Left forelimb (tissue), 1 donor: Measurements from ENCODE around the gene NEMP1.

Experiments
- DNase-seq: peaks from one replicate; pipeline ENCODE4 v3.0.0-alpha.2; 2018; ENCODE audit warnings: low spot score

Gene NEMP1

DNA sequence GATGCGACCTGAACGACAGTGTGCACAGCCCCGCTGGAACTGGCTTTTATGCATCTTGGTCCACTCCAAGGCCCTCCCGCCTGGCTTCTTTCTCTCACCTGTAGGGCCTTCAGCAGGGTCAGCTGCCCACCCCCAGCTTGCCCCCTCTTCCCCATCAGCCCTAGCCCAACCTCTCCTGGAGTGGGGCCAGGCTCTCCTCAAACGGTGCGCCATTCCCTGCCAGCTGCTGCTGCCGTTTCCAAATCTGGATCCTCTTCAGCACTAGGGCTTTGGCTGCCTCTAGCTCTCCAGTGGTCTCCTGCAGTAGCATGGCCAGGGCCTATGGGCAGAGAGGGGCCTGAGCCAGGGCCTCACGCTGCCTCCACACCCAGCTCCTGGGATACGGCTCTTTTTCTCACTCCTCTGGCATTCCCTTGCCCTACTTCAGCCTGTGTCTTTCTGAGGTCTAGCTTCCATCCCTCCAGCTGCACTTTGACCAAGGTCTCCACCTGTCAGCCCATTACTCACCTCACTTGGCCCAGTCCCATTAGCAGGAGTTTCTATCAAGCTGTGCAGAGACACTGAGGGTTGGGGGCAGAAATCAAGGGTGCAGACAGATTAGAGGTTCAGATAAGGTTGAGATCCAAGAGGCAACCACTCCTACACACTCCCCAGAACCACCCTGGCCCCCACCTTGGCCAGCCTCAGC lies 27.6 kb upstream of the NEMP1 start:
- DNase-seq, result no peak

GRCh38 chr12:57105011-57105753 lies 26.6 kb upstream of the NEMP1 start:
- DNase-seq, result no peak

- no peak for DNase-seq
Measured at GRCh38 chr12:57104292-57104910, 25.8 kb upstream of the NEMP1 start.

DNA sequence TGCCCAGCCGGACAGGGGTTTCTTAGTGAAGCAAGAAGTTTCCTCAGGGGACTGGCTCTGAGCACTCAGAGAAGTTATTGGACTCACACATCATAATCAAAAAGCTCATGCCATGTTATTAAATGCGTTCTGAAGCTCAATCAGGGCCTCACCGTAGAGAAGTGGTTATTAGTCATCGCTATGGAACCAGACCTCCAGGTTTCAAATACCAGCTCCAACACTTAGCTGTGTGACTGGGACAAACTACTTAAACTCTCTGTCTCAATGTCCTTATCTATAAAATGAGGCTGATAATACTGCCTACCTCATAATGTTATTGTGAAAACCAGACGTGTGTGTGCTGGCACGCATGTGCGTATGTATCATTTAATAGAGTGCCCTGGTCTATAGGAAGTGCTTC lies 25.3 kb upstream of the NEMP1 start:
- DNase-seq, result no peak

DNA sequence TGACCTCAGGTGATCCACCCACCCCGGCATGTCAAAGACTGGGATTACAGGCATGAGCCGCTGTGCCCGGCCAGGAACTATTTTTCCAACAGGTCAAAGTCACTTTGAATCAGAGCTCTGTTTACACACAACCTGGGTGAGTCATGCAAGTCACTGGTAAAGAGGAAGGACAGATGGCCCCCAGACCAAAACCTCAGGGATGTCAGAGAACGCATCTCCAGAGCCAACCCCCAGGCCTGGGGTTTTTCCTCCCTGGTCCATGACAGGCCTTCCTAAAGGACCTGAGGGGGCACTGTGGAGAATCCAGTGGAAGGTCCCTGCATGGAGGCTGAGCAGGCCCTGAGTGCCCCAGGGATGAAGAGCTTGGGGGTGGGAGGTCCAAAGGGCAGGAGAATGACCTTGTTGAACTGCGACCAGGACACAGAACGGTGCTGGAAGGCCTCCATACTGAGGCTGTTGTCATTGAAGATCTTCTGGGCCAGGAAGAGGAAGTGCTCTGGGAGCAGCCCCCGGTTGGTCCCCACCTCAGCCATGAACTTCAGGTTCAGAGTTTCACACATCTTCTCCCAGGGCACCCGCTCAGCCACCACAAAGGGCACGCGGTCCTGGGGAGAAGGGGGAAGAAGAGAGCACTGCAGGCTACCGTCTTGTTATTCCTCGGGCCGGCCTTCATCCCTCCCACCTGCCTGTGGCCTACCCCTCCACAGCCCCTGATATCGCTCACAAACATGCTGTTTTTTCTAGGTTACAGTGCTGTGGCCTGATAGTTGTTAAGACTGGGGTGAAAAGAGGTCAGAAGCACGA lies 23.5 kb upstream of the NEMP1 start:
- DNase-seq, result no peak

GRCh38 chr12:57099766-57100165 lies 21.2 kb upstream of the NEMP1 start:
- no peak for DNase-seq

GRCh38 chr12:57099047-57099714 lies 20.6 kb upstream of the NEMP1 start:
- DNase-seq, result no peak

DNA sequence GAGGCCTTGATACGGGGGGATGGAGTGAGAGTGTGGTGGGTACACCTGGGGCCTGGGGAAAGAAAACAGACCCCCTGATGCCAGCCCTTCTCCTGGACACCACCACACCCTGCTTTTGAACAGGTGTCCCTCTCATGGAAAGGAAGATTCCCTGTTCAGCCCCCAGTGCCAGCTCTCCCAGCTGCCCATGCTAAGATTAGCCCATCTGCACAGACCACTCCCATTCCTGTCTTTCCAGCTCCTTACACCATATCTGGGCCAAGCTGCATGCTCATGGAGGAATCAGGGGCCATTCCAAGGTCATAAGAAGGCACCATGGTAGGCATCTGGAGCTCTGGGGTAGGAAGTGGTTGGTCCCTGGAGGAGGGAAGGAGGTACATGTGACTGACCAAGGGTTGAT lies 20.0 kb upstream of the NEMP1 start:
- no peak for DNase-seq

DNA sequence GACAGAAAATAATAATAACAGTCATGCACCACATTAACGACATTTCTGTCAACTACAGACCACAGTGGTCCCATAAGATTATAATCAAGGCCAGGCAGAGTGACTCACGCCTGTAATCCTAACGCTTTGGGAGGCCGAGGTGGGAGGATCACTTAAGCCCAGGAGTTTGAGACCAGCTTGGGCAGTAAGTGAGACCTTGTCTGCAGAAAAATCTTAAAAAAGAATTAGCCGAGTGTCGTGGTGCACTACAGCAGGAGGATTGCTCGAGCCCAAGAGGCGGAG lies 18.9 kb upstream of the NEMP1 start:
- DNase-seq, result no peak

DNA sequence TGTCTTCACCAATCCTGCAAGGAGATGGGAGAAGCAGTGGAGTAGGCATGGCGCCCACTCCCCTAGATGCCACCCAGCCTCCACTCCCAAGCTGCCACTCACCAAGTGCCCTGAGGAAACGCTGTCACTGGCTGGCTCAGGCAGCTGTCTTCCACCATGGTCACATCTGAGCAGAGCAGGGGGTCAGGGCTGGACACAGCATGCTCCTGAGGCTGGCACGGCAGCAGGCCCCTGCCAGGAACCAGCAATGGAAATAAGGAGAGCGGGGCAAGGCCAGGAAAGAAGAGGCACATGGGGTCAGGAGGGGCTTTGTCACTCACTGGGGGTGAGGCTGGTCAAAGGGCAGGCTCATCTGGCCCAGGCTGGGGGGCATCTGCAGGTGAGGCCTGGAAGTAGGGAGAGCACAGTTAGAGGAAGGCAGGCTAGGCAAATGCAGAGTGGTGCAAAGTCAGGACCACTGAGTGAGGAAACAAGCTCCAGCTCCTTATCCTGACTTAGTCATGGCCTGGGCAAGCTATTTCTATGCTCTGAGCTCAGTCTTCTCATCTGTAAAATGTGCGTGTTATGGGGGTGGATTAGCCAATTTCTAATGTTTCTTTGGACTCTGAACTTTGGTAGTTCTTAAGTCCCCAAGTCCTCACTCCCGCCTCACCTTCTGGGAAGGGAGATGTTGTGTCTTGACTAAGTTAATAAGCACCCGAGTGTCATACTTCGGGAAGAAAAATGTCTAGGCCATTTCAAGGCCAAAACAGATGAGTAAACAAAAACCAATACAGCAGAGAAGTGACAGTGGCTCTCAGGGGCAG lies 18.4 kb upstream of the NEMP1 start:
- no peak for DNase-seq

DNA sequence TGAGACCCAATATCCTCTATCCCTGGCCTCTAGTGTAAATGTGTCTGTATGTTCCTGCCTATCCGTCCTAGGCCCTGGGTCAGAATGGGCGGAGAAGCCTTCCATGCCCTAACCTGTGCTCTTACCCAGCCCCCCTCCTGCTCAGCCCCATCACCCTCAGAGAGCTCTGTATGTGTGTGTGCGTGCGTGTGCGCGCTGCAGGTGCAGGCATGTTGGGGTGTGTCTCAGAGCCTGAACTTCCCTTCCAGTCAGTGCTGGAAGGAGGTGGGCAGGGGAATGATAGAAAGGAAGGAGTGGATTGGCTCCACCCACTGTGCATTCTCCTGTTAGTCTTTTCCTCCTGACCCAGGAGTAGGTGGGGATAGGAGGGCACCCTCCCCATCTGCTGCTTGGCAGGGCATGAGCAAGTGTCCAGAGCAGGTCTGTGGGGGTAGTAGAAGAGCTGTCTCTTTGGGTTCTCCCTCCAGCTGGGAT lies 17.5 kb upstream of the NEMP1 start:
- DNase-seq, result no peak

DNA sequence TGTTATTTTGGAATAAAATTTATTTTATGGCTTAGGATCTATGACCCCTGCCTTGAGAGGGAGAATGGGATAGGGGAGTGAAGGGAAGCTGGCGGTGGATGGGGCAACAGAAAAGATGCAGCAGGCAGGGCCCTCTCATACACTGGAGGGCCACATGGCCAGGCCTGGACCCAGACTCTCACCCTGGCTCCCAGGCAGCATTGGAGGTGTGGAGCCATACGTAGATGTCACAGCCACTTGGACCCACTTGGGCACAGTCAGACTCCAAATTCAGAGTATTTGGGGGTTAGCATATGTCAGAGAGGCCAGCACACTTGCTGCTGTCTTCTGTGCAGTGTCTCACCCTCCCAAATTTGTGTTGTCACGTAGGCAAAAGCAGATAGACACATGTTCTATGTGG lies 16.8 kb upstream of the NEMP1 start:
- no peak for DNase-seq

GRCh38 chr12:57094208-57095160 lies 15.9 kb upstream of the NEMP1 start:
- DNase-seq, result no peak

DNA sequence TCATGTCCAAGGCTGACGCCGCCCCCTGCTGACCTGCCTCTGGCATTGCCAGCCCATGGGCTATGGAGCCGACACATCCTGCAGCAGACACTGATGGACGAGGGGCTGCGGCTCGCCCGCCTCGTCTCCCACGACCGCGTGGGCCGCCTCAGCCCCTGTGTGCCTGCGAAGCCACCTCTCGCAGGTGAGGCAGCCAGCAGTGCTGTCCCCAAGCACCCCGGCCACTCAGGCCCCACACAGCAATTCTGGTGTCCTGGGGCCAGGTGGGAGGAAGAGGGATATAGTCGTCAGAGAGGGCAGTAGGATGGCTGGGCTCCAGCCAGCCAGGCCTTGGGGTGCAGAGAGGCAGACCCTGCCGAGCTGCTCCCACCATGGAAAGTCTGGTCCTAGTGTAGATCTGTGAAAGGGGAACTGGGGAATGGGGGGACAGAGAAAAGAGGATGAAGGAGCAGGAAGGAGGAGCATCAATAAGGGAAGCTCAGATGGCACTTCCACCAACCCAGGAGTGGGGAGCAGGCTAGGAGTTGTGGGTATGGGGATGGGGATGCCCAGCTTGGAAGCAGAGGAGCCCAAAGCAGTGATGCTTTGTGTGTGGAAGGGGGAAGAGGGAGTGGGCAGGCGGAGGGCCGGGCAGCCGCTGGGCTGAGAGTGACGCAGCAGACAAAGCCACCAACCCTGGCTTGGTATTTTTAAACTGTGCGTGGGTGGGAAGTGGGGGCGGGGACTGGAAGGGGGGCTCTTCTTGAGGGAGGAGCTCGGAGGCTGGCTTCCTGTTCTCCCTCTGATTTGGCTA lies 15.0 kb upstream of the NEMP1 start:
- no peak for DNase-seq

GRCh38 chr12:57092876-57093414 lies 14.4 kb upstream of the NEMP1 start:
- peak; percentile 65 for DNase-seq

DNA sequence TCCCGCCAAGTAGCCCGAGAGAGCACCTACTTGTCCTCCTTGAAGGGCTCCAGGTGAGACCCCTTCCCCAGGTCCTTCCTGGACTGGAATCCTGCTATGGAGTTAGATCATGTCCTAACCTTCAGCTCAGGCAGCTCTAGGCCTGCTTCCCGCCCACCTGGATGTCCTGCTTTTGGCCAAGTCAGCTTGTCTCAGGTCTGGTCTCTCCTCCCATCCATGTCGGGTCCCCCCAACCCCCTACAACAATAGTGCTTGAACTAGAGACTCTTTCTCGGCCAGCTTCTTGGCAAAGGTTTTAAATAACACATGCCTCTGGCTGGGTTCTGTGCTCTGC lies 13.9 kb upstream of the NEMP1 start:
- no peak for DNase-seq

DNA sequence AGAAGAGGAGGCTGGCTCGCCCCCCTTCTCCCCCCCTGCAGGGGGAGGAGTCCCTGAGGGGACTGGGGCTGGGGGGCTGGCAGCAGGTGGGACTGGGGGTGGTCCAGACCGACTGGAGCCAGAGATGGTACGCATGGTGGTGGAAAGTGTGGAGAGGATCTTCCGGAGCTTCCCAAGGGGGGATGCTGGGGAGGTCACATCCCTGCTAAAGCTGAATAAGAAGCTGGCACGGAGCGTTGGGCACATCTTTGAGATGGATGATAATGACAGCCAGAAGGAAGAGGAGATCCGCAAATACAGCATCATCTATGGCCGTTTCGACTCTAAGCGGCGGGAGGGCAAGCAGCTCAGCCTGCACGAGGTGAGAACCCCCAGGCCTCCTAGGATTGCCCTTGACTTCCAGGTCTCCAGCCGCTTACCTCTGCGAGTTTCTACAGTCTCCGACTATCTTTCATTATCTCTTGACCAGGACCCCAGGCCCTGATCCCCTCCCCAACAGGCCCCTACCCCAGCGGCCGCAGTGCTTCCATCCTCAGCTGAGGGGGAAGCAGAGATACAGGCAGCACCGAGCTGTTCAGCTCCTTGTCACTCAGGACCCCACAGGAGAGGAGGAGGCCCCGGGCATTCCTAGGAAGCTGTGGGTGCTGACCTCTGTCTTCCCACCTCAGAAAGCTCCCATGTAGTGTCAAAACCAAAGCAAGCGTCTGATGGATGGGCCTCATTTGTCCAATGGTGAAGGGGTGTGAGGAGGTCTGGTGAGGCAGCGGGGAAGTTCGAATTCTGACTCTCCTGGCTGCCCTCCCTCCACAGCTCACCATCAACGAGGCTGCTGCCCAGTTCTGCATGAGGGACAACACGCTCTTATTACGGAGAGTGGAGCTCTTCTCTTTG lies 13.3 kb upstream of the NEMP1 start:
- peak; percentile 62 for DNase-seq
